Stimulated activated CD8-positive, alpha-beta memory T cell treated with anti-CD3 and anti-CD28 coated beads, Interleukin-15, amount 100 ng/mL, for 4 hours (primary cell): ENCODE results near the gene FMN1.

Source experiments
- DNase-seq, 2 donors: peaks; one replicate each; pipeline ENCODE4 v3.0.0-alpha.2; 2020; ENCODE audit warnings: low read depth in 2 of 2

FMN1 gene

DNA sequence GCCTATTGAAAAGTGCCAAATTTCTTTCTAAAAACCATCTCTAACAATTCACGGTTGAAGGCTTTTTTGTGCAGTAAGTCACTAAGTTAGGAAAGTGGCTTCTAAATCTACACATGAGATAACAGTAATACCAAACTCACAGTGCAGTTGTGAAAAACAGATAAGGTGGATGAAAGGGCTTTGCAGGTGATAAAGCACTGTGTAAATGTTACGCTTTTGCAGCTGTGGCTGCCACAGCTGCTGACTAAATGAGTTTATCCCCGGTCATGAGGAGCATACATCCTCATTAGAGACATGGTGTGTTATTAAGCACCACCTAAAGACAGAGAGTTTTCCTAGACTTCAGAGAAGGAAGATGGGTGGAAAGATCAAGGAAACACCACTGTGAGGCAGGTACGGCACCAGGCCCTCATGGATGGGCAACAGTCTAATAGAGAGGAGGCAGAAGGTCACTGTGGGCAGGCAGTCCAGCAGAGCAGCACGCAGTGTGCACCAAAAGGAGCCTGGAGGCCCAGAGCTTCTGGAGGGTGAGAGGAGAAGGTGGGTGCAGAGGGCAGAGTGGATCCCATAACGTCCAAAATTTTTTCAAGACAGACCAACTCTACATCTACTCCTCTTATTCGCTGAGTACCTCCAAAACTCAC, 68.5 kb downstream of the FMN1 start:
- DNase-seq = no peak

- no peak for DNase-seq
Measured at GRCh38 chr15:33124811-33125210, 69.7 kb downstream of the FMN1 start.

DNA sequence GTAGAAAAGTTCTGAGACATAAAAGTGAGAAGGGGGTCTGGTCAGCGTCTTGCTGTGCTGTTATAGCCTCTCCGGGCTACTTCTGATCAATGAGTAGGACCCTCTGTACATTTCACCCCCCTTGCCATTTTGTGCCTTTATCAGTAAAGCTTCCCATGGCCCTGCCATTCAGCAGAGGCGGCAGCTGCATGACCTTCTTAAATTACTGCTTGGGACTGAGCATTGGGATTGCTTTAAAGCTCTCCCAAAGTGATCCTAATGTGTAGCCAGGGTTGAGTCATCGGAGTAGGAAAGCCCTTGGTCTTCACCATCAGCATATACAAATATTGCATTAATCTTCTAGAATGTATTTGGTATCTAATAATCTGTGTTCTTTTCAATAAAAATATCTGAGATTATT, 70.2 kb downstream of the FMN1 start:
- no peak for DNase-seq

- DNase-seq = no peak
Measured at GRCh38 chr15:33119865-33120264, 74.6 kb downstream of the FMN1 start.

DNA sequence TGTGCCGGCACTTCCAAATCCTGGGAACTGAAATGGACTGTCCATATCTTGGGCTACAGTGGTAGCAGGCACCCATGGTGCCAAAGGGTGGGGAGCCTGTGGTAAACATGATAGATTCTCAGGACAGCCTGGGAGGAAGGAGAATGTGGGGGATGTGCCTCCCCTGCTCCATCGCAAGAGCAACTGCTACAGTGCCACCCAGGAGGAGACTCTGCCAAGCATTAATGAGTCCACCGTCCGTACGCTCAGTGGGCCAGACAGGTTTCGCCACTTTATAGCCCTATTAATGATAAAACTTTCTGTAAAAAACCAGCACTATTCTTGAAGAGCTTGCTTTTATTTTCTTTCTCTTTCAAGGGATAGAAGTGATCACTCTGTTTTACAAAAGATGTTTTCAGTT, 75.2 kb downstream of the FMN1 start:
- no peak for DNase-seq

GRCh38 chr15:33116198-33116597, 78.3 kb downstream of the FMN1 start:
- DNase-seq = no peak

DNA sequence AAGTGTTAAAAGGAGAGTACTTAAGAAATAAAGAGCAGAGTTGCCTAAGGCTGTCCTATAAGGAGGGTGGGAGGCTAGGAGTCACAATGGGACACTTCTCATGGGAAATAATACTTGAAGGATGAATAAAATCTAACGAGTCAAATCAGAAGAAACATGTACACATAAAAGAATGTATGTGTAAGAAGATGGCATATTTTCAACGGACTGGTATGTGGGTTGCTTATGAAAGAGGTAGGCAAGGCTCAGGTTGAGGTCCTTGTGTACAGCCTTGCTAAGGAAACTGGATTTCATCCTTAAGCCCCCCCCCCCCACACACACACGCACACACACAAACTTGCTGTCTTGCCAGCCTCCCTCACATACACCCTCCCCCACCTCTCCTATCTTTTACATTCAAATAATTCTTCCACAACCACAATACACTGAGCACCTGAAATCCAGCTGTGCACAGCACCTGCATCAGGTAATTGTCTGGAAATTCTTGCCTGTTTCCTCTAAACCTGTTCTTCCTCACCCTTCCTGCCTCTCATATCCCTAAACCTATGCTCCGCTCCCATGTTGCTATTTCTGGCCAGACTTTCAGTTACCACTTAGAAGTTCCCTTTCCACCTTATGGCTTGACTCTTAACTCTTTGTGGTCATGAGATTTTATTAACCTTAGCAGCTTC, 79.2 kb downstream of the FMN1 start:
- no peak for DNase-seq

GRCh38 chr15:33114374-33114717, 80.2 kb downstream of the FMN1 start:
- no peak for DNase-seq

DNA sequence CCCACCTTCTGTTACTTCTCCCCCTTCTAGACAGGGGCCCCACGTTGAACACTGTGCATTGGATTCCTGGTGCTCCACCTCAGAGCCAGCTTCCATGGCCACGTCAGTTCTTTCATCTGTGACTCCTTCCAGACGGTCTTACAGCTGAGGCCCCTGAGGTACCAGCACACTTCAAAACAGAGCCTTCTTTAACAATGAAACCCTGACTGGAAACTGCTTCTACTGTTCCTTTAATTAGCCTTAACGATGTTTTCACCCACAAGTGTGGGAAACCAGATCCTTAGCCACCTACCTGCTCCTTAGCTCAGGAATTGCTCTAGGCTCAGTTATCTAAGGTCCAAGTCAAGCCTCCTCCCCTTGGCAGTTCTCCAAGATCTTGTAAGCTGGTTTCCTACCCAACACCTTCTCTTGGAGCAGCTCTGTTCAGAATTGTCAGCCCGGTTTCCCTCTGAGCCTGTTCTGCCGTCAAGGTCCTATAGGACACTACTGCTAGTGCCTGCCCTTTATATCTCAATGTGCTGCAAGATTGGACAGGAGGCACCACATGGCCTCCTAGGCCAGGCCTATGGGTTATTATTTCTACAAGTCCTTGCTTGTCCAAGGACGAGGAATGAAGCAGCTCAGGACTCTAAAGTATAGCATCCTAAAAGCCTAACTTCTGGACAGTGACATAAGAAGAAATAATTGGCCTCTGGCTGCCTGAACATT, 80.7 kb downstream of the FMN1 start:
- DNase-seq = no peak

DNA sequence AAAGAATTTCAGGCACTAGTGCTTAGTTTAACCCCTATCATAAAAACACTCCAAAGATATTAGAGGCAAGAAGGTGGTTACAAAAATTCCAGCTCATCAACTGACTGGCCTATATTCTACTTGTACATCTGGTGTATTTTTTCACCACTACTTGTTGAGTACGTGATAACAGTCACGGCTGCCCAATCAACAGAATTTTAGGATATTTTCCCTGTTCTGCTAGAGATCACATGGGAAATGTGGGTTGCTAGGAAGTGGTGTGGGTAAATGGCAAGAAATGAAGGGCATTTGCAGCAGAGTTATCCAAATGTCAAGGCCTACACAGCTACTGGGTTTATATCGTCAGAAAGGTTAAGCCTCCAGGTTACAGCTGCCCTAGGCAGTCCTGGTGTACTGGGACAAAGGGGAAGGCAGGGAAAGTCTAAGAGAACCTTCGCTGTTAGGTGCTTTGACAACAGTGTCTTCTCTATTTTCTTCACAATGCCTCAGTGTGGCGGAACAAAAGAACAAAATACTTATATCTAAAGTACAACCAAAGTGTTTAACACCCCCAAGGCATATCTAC, 81.9 kb downstream of the FMN1 start:
- DNase-seq = no peak

GRCh38 chr15:33111041-33111451, 83.5 kb downstream of the FMN1 start:
- no peak for DNase-seq

- no peak for DNase-seq
Measured at GRCh38 chr15:33109345-33109744, 85.2 kb downstream of the FMN1 start.

DNA sequence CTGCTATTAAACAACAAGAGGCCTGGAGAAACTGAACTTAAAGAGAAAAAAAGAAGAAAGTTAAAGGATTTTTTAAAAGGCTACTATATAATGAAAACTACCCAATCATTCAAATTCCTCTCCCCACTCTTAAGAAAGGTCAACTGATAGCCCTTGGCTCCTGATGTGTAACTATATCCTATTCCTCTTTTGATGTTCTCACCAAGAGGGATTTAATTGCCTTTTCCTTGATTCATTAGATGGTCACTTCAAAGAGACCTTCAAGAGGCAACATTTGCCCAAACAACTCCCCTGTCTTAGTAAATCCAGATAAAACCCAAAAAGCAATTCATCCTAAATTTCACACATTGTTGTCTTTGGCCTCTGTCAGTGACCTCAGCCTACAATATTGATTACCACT, 86.0 kb downstream of the FMN1 start:
- no peak for DNase-seq

- DNase-seq = no peak
Measured at GRCh38 chr15:33107950-33108349, 86.6 kb downstream of the FMN1 start.

- DNase-seq = peak in 1 of 2 donors; percentile 14
Measured at GRCh38 chr15:33104212-33104611, 90.3 kb downstream of the FMN1 start.

GRCh38 chr15:33101036-33101435, 93.5 kb downstream of the FMN1 start:
- no peak for DNase-seq

GRCh38 chr15:33100314-33100713, 94.2 kb downstream of the FMN1 start:
- no peak for DNase-seq

DNA sequence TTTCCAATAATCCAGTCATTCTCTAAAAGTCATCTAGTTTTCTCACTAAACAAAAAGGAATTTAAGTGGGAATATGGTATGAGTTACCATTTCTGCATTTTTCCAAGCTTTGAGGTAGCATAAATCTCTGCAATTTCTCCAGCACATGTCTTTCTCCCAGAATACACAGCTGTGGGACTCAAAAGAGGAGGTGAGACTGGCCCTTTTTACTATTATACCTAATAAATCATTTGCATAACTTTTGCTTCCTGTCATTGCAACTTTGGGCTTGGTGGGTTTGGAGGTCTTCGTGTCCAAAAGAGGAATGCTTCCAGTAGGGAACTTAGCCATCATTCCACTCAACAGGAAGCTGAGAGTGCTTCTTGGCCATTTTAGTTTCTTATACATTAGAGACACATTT, 94.8 kb downstream of the FMN1 start:
- DNase-seq = no peak

DNA sequence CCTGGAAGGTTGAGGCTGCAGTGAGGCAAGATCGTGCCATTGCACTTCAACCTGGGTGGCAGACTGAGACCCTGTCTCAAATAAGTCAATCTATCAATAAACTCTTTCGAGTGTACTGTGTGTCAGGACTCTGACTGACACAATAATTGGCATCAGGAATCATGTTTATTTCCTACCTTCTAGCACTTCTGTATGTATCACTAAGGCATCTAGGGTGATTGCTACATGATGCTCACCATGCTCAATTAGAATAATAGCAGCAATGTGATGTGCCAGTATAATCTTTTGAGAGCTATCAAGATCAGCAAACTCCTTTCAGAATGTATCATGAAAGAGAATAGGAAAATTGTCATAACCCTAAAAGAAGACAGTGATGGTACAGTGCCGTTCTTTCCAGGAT, 95.3 kb downstream of the FMN1 start:
- DNase-seq = no peak

- DNase-seq = no peak
Measured at GRCh38 chr15:33098094-33099058, 96.1 kb downstream of the FMN1 start.

DNA sequence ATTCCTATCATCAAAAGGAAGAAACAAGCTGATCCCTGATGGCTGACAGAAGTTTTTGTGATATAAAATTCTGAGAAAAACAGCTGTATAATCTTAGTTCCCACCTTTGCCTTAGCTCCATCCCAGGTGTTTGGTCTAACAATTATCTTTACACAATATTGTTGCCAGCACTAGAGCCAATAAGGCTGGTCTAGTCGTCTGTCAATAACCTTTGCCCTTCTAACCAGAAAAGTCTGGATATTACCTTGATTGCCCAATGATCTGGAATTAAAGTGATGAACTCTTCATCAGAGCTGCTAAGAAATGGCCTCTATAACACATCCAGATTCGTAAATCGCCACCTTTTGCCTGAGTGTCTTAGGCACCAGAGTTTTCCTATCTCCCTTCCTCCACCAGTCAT, 98.4 kb downstream of the FMN1 start:
- no peak for DNase-seq

- no peak for DNase-seq
Measured at GRCh38 chr15:33095641-33096040, 98.9 kb downstream of the FMN1 start.
